ENCODE measurements around the gene SEC24C.
"Not testable (repeated sequence)": the region's sequence is repeated elsewhere in the genome, so short reads cannot be mapped to it uniquely, and the experiment has no call there.

SEC24C gene

DNA sequence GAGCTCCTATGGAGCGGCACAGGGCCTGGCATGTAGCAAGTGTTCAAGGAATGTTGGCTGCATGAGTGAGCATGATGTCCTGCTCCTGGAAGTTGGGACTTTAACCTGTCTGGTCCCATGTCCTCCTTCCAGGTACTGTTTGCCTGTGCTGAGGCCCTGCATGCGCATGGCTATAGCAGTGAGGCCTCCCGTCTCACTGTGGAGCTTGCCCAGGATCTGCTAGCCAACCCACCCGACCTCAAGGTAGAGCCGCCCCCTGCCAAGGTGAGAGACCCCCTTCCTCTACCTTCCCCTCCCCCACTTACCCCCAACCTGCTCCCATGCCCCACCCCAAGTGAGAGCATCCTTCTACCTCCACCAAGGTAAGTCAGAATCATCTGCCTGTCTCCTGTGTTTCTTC lies 49.3 kb downstream of the SEC24C start:
- DNase-seq (ENCODE audit: low read depth in 2 of 2), result no peak

DNA sequence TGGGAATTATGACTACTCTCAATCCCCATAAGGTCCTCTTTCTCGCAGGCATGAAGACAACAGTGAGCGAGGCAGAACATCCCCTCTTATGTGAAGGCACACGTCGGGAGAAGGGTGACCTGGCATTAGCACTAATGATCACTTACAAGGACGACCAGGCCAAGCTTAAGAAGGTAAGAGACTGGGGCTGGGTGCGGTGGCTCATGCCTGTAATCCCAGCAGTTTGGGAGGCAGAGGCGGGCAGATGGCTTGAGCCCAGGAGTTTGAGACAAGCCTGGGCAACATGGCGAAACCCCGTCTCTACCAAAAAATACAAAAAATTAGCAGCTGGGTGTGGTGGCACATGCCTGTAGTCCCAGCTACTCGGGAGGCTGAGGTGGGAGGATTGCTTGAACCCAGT lies 51.3 kb downstream of the SEC24C start:
- DNase-seq (ENCODE audit: low read depth in 2 of 2), result not testable (repeated sequence)

DNA sequence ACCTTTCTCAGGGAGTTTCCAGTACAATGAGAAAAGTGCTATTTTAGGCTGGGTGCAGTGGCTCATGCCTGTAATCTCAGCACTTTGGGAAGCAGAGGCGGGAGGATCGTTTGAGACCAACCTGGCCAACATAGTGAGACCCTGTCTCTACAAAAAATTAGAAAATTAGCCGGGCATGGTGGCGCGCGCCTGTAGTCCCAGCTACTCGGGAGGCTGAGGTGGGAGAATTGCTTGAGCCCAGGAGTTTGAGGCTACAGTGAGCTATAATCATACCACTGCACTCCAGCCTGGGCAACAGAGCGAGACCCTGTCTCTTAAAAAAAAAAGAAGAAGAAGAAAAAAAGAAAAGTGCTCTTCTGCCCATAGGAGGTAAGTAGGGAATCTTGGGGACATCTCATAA lies 51.9 kb downstream of the SEC24C start:
- DNase-seq (ENCODE audit: low read depth in 2 of 2), result not testable (repeated sequence)

DNA sequence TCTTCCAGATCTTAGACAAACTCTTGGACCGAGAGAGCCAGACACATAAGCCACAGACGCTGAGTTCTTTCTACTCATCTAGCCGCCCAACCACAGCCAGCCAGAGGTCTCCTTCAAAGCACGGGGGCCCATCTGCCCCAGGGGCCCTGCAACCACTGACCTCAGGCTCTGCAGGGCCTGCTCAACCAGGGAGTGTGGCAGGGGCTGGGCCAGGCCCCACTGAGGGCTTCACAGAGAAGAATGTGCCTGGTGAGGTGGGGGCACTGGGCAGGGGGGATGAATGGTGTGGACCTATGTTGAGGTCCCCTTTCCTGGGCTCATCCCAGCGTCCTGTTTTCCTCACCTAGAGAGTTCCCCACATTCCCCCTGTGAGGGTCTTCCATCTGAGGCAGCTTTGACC lies 52.6 kb downstream of the SEC24C start:
- DNase-seq (ENCODE audit: low read depth in 2 of 2), result no peak

DNA sequence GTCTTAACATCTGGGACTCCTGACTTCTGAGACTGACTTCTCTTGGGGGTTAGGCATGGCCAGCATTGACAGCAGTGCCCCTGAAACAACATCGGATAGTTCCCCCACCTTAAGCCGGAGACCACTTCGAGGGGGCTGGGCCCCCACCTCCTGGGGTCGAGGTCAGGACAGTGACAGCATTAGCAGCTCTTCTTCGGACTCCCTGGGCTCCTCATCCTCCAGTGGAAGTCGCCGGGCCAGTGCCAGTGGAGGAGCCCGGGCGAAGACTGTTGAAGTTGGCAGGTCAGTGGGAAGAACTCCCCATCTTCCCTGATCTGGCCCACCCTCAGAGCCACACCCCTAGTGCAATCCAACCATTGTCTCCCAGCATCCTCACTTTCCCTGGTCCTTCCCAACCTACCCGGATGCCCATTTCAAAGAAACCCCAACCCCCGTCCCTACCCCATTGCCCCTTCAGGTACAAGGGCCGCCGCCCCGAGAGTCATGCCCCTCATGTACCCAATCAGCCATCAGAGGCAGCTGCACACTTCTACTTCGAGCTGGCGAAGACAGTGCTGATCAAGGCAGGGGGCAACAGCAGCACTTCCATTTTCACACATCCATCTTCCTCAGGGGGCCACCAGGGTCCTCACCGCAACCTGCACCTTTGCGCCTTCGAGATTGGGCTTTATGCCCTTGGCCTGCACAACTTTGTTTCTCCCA lies 53.3 kb downstream of the SEC24C start:
- no peak for DNase-seq (ENCODE audit: low read depth in 2 of 2)

DNA sequence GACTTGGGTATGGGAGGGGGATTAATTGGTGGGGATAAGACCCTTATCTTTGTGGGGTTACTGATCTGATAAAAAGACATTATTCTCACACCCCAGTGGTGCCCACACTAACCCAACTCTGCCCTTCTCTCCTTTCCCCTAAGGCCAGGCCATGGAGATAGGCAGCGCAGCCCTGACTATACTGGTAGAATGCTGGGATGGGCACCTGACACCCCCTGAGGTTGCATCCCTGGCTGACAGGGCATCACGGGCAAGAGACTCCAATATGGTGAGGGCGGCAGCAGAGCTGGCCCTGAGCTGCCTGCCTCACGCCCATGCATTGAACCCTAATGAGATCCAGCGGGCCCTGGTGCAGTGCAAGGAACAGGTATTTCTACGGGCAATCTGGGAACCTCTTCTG lies 53.9 kb downstream of the SEC24C start:
- no peak for DNase-seq (ENCODE audit: low read depth in 2 of 2)

DNA sequence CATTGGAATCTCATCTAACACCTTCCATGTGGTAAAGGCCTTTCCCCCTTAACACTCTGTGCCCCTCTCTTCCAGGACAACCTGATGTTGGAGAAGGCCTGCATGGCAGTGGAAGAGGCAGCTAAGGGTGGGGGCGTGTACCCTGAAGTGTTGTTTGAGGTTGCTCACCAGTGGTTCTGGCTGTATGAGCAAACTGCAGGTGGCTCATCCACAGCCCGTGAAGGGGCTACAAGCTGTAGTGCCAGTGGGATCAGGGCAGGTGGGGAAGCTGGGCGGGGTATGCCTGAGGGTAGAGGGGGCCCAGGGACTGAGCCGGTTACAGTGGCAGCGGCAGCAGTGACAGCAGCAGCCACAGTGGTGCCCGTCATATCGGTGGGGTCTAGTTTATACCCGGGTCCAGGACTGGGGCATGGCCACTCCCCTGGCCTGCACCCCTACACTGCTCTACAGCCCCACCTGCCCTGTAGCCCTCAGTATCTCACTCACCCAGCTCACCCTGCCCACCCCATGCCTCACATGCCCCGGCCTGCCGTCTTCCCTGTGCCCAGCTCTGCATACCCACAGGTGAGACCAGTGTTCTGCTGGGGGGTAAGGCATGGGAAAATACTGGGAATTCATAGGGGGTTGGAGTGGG lies 54.9 kb downstream of the SEC24C start:
- no peak for DNase-seq (ENCODE audit: low read depth in 2 of 2)

DNA sequence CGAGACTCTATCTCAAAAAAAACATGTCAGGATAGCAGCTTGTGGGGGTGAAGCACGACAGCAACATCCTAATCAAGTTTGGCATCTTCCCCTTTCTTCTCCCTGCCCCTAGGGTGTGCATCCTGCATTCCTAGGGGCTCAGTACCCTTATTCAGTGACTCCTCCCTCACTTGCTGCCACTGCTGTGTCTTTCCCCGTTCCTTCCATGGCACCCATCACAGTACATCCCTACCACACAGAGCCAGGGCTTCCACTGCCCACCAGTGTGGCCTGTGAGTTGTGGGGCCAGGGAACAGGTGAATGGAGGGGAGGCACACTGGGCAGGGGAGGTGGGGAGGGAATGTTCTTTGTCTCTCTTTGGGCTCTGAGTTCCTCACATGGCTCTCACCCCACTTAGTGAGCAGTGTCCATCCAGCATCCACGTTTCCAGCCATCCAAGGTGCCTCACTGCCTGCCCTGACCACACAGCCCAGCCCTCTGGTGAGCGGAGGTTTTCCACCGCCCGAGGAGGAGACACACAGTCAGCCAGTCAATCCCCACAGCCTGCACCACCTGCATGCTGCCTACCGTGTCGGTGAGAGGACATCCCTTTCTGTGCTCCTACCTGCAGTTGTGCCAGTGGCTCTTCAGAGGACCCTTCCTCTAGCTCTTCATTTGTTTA lies 55.9 kb downstream of the SEC24C start:
- no peak for DNase-seq (ENCODE audit: low read depth in 2 of 2)

DNA sequence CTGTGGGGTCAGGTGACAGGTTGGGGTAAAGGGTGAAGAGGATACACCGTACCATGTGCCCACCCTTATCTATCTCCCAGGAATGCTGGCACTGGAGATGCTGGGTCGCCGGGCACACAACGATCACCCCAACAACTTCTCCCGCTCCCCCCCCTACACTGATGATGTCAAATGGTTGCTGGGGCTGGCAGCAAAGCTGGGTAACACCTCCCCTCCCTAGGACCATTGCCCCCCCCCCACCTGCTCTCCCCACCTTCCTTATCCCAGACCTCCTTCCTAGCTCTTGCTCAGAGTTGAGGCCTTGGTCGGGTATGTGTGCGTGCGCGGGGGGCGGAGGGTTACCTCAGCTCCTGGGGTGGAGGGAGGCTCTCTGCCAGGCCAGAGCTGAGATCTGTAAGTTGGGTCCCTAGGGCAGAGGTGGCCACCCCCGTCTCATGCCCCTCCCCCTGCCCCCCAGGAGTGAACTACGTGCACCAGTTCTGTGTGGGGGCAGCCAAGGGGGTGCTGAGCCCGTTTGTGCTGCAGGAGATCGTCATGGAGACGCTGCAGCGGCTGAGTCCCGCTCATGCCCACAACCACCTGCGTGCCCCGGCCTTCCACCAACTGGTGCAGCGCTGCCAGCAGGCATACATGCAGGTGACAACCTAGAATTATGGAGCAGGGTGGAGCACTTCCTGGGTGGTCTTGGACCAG lies 56.5 kb downstream of the SEC24C start:
- DNase-seq (ENCODE audit: low read depth in 2 of 2), result no peak

DNA sequence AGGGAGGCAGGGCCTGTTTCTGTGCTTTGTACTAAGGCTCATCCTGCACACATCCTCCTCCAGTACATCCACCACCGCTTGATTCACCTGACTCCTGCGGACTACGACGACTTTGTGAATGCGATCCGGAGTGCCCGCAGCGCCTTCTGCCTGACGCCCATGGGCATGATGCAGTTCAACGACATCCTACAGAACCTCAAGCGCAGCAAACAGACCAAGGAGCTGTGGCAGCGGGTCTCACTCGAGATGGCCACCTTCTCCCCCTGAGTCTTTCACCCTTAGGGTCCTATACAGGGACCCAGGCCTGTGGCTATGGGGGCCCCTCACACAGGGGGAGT lies 57.0 kb downstream of the SEC24C start:
- no peak for DNase-seq (ENCODE audit: low read depth in 2 of 2)

DNA sequence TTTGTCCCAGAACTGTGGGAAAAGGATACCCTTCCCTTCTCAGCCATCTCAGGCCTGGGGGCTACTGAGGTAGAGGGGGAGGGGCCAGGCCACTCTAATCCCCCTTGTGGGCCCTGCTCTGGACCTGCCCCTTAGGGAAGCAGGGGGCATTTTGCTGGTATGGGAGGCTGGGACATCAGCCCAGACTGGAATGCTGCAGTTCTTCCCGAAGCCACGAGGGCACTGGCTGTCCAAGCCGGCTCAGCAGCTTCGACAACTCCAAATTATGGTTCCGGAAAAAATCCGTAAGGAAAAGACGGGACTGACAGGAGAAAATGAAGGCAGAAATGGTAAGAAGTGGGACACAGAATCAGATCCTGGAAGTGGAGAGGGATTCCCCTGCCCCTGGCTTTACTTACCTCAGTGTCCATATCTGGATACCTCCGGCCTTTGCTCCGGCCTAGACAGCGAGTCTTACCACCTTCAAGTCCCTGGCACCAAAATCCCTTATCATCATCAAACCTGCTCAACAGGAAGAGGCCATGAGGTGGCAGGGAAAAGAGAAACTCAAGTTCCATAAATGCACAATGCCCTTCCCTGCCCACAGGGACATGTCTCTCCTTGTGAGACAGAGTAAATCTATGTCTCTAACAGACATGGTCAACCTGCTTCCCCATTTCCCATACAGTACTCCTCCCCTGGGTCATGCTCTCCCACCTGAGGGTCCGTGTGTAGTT lies 58.3 kb downstream of the SEC24C start:
- no peak for DNase-seq (ENCODE audit: low read depth in 2 of 2)

DNA sequence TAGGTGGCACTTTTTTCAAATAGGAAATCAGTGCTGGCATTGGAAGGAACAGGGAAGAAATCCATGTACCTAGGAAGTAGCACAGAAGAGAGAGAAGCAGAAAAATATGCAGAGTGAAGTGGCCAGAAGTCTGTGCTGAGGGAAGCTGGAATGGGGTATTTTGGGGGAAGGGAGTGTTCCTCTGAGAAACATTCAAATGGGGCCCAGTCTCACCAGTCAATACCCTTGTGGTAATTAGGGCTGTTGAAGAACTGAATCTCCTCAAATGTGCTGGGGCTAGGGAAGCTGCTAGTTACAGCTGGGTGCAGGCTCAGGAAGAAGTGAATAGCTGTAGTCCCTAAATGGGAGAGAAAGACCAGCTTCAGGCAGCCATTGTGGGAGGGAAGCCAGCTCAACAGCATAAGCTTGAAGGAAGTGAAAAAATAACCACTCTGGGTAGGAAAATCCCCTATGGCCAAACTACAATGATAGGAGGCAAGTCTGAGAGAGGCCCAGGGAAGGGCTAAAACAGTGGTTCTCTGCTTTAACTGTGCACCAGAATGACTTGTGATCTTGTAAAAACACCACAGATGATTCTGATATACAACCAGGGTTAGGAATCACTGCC lies 59.6 kb downstream of the SEC24C start:
- no peak for DNase-seq (ENCODE audit: low read depth in 2 of 2)

DNA sequence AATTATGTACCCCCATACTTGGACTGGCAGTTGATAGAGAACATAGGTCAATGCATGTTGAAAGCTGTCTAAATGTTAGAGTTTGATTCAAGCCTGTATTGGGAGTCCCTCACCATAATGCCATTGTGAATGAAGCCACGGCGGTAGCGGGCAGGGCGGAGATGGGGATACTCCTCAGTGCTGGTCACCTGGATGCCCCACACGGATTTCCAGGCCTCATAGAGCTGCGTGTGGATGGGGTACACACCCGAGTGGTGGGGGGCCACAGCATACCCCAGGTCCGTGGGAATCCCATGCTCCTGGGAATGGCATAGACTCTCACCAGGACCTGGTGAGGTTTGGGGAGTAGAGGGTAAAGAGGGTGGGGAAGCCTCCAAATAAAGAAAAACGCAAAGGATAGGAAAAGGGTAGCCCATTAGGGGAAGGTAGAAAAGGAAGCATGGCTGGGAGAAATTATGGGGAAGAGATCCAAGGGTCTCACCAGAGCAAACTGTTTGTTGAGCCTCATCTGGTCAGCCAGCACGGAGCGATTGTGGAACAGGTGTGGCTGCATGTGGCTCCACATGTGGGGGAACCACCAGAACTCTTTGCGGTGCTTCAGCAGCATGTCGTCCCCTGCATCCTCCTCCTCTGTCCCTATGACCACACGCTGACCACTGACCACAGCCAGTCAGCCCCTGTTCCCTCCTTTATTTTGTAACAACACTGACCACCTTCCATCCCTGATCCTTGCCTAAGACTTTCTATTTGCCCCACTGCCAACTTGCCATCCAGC lies 62.2 kb downstream of the SEC24C start:
- DNase-seq (ENCODE audit: low read depth in 2 of 2), result no peak

DNA sequence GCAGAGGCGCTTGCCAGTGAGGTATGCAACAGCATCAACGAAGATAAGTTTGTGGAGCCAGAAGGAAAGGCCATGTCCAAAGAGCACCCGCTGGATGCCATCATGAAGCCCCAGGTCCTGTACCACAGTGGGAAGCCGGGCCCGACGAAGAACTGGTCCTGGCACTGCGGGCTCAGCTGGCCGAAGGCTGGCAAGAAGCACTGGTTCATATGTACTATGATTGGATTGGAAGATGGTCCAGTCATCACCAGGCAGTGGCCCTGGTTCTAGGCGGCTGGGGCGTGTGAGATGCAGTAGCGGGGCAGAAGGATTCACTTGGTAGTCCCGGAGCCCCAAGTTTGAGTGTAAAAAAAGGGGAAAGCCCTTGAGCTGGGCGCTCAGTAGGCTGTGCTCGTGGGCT lies 63.3 kb downstream of the SEC24C start:
- no peak for DNase-seq (ENCODE audit: low read depth in 2 of 2)

DNA sequence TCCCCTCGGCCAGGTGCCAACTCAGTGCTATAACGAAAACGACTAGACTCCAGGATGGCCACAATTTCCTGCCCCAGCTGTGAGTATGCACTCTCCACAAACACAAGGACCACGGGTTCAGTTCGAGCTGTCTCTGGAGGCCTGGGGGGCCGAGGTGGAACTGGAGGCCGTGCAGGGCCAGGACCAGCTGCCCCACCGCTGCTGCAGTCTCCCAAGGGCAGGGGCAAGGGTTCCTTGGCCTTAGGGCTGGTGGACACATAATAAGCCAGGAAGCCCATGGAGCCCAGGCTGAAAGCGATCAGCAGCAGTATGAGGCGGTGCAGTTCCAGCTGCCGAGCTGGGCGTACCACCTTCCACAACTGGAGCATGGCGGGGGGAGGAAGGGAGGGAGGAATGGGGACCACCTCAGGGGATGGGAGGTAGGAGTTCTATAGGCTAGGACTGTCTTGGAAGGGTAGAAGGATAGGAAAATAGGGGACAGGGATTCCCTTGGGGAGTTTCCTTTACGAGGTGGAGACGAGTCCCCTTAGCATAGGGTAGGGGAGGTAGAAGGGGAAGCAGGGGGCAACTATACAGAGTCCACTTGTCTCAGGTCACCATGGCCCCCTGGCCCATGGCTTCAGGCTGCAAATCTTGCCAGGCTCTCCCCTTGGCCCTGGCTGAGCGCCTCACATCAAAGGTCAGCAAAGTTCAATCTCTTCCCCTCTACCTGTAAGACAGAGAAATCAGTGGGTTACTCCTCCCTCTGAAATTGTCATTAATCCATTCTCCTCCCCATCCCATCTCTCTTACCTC lies 64.0 kb downstream of the SEC24C start:
- DNase-seq (ENCODE audit: low read depth in 2 of 2), result no peak

DNA sequence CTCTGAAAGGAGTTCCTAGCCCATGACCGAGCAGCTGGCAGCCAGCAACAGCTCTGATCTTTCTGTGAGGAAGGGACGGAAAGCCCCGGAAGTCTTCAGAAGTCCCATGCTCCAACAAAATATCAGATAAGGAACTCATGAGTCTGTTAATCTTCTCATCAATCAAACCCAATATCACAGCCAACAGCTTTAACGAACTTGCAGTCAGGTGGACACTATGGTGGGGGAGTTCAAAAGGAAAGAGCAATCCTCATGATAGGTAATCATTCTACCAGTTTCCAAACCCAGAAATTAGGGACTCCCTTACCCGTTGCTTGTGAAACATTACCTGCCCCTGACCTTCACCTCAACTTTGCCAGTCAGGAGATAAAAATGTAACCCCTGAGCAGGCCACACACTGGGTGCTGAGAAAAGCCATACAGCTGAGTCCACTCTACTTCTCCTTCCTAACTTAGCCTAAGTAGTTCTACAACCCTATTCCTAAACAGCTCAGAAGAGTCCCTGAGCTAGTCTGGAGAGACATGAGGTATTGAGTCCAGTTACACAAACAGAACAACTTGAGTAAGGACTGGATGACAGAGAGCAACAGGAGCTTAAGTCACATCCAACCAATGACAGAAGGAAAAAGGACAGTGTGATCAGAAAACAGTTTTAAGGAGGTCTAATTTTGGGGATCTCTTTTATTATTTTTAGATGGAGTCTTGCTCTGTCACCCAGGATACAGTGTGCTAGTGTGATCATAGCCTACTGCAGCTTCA lies 65.1 kb downstream of the SEC24C start:
- DNase-seq (ENCODE audit: low read depth in 2 of 2), result no peak

DNA sequence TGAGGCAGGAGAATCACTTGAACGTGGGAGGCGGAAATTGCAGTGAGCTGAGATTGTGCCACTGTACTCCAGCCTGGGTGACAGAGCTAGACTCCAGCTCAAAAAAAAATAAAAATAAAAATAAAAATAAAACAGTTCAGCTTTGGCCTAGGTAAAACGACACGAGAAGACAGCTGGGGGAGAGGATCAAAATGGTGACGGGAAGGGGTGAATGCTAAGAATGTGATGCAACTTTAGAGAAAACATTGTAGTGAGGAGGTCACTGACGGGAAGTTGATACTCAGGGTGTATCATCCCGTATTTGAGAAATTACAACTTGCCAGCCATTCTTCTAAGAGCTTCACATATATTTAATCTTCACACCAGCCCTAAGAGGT lies 66.2 kb downstream of the SEC24C start:
- DNase-seq (ENCODE audit: low read depth in 2 of 2), result no peak

DNA sequence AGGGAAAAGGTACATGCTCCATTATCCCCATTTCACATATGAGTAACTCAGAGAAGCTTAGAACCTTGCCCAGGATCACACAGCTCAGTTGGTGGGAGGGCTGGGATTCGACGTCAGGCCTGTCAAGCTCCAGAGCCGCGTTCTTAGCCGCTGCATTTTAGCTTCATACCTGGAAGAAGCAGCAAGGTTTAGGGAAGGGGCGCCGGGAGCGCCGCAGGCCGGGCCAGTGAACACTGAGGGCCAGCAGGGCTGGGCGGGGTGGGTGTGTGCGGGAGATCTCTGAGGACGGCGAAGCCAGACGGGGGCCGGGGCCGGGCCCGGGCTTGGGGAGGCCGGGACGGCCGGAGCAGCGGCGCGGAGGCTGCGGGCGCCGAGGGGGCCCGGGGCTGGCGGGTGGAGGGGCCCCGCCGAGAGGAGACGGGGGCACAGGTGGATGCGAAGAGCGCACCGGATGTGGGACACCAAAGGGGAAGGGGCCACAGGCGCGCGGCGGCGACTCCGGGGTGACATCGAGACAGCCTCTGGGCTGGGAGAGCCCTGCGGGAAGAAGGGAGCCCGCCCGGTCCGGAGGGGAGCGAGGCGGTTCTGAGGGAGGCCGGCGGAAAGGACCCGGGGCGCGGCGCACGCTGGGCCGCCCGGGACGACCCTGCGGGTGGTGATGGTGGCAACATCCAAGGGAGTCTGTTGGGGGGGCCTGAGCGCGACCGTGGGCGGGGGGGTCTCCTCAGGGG lies 66.7 kb downstream of the SEC24C start:
- peak; percentile 5 to 9 for DNase-seq (ENCODE audit: low read depth in 2 of 2)

DNA sequence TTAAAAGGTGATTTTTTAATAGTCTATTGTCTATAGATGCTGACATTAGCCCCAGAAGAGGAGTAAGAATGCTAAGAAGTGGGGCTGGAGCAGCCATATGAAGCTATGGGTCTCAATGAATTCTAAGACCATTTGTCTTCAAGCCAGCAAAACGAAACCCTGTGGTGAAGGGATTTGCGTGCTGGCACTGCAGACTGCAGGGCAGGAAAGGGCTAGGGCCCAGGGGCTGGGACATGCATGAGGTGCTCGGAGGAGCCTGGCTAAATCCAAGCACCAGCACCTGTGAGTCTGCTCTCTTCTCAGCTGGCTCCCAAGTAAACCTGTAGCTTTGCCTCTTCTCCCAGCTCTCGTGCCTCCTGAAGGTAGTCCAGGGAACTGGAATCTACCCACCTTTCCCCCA lies 68.5 kb downstream of the SEC24C start:
- DNase-seq (ENCODE audit: low read depth in 2 of 2), result no peak

All from stimulated activated CD4-positive, alpha-beta T cell treated with anti-CD3 and anti-CD28 coated beads, Interleukin-1b, Interleukin-23, amount 100 ng/mL, for 1 hour (primary cell).